Fibroblast of villous mesenchyme (primary cell): ENCODE data around the gene LGALS9. TPM values are rescaled to one million over a fixed set of nuclear protein-coding genes. Genes with fewer than 3 reads are reported as not detected.
"Not testable (repeated sequence)": the region's sequence is repeated elsewhere in the genome, so short reads cannot be mapped to it uniquely, and the experiment has no call there.

ENCODE experiments used
- DNase-seq: peaks from one replicate; pipeline ENCODE4 v3.0.0-alpha.2; 2010; ENCODE audit warnings: low read depth
- H3K4me3 ChIP-seq: 2 replicates; pipeline ENCODE4 v1.5.1; 2011; ENCODE audit warnings: low read depth, mild to moderate bottlenecking, low read length
- total RNA-seq: library from RNA; depleted of rRNA; stranded (reverse); fragments of >200 nt; gene quantifications from 2 replicates; pipeline ENCODE4 v1.2.3, GENCODE V29; 2012
- TF ChIP-seq, protein P1 (sequence below): IDR thresholded peaks from 2 replicates; pipeline ENCODE4 v1.5.1; 2012; ENCODE audit warnings: low read depth, mild to moderate bottlenecking, low read length; ENCODE audit not compliant: insufficient read depth

Gene LGALS9
- total RNA-seq, 1 donor, result 1.7 TPM

DNA sequence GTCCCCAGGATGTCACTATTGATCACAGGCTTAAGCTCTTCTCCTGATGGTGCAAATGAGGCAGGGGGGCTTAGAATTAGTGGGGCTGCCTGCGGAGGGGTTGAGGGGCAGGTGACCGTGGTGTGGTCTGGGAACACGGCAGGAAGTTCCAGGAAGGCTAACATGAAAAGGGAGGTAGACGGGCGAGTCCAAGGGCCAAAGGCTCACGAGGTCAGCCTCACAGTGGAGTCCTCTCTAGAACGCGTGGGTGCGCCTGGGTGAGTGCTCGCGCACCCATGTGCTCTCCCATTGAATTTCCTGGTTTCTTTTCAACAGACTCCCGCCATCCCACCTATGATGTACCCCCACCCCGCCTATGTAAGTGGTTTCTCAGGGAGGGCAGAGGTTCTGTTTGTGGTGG lies 15.2 kb downstream of the LGALS9 start:
- no peak overlapping the region for H3K4me3 ChIP-seq
- TF ChIP-seq, protein P1, sequence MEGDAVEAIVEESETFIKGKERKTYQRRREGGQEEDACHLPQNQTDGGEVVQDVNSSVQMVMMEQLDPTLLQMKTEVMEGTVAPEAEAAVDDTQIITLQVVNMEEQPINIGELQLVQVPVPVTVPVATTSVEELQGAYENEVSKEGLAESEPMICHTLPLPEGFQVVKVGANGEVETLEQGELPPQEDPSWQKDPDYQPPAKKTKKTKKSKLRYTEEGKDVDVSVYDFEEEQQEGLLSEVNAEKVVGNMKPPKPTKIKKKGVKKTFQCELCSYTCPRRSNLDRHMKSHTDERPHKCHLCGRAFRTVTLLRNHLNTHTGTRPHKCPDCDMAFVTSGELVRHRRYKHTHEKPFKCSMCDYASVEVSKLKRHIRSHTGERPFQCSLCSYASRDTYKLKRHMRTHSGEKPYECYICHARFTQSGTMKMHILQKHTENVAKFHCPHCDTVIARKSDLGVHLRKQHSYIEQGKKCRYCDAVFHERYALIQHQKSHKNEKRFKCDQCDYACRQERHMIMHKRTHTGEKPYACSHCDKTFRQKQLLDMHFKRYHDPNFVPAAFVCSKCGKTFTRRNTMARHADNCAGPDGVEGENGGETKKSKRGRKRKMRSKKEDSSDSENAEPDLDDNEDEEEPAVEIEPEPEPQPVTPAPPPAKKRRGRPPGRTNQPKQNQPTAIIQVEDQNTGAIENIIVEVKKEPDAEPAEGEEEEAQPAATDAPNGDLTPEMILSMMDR, result no peak
- DNase-seq, result no peak

DNA sequence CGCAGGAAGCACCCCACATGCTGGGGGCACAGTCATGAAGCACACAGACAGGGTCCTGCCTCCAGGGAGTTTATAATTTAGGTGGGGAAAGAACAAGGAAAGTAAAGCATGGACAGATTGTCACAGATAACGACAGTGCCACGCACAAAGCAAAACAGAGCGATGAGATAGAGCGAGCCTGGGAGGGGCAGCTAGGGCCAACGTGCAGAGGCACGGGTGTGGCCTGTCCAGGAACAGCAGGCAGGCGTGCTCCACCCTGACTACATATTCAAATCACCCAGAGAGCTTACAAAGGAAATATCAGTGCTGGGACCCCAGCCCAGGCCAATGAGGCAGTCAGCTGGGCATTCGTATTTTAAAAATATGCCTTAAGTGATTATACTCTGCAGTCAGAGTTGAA lies 16.8 kb downstream of the LGALS9 start:
- TF ChIP-seq, protein P1, result no peak
- no peak for DNase-seq
- no peak overlapping the region for H3K4me3 ChIP-seq

- DNase-seq, H3K4me3 ChIP-seq: not testable (repeated sequence)
Observed at GRCh38 chr17:27649111-27649571, 18.2 kb downstream of the LGALS9 start.

DNA sequence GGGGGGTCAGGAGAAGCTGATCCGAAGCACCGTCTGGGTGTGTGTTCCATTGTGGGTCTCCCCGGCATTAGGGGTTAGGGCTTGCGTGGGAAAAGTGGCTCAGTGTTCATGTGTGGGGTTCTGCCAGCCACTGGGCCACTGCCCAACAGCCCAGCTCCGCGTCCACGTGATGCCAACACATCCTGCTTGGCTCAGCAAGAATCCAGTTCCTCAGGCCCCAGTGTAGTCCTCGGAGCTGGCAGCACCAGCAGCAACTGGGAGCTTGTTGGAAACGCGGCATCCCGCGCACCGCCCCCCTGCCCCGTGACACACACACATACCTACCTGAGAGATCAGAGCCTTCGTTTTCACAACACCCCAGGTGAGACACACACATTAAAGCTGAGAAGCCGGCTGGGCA lies 18.9 kb downstream of the LGALS9 start:
- H3K4me3 ChIP-seq, result no peak overlapping the region
- TF ChIP-seq, protein P1, result no peak
- no peak for DNase-seq

- H3K4me3 ChIP-seq, result no peak overlapping the region
- TF ChIP-seq, protein P1, result no peak
- no peak for DNase-seq
Observed at GRCh38 chr17:27650836-27651235, 19.8 kb downstream of the LGALS9 start.

DNA sequence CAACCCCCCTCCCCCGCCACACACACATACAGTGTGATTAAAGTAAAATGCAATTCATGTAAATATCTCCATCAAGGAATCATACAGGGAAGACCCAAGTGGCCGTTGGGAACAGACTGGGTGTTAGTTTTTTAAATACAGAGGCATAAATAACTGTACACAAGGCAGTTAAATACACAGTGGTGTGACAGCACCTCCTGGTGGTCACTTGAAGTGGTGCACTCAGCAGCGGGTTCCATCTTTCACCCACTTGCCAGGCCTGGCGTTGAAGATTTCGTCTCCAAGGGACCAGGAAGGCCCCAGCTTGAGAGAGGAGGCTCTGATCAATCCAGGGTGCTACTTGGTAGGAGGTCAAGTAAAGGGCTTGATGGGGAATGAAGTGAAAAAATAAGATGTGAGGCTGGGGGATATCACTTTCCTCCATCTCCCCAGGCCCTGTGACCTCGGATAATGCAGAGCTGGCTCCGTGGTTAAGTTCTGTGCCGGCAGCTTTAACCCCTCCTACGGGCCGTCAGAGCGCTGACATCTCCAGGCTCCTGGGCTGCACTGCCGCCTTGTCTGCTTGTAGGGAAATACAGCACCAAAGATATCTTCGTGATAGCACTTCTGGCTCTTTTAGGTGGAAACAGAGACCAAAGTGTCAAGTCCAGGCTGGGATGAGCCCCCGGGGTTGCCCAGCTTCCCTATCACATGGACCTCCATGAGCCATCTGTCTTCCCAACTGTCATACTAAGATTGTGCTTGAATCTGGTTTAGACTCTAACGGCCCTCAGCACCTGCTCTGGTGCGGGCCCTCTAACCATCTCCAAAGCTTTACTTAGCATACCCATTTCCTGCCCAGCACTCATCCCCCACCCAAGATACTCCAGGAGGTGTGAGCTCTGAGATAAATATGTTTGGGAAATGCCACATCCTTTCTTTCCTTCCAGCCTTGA lies 20.7 kb downstream of the LGALS9 start:
- peak; percentile 33 for DNase-seq
- TF ChIP-seq, protein P1, result peak; percentile 79
- H3K4me3 ChIP-seq, result no peak overlapping the region

DNA sequence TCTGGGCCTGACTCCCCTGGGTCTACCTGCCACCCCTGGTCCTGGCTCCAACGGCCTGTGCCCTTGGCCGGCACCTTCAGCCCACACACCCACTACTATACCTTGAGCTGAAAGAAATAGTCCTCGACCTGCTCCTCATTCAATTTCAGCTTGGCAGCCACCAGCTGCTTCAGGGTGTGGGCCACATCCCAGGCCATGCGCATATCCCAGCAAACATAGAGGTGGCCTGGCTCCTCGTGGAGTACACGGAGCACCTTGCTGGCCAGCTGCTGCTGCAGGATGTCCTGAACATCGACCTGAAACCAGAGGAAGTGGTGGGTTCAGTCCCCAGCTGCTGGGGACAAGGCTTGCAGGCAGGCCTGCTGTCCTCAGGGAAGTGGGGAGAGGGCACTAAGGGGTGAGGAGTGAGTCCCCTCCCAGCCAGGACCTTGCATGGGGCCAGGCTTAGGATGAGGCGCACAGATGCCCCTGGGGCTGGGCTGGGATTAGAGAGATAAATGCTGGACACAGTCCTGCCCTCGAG lies 22.5 kb downstream of the LGALS9 start:
- DNase-seq, result not testable (repeated sequence)

GRCh38 chr17:27654136-27654535 lies 23.1 kb downstream of the LGALS9 start:
- no peak overlapping the region for H3K4me3 ChIP-seq
- TF ChIP-seq, protein P1, result no peak
- DNase-seq, result no peak

More for the DNA sequence above, 22.5 kb downstream of the LGALS9 start:
- not testable (repeated sequence) for H3K4me3 ChIP-seq
